ENCODE measurements around the gene LRRK1.

LRRK1 gene

DNA sequence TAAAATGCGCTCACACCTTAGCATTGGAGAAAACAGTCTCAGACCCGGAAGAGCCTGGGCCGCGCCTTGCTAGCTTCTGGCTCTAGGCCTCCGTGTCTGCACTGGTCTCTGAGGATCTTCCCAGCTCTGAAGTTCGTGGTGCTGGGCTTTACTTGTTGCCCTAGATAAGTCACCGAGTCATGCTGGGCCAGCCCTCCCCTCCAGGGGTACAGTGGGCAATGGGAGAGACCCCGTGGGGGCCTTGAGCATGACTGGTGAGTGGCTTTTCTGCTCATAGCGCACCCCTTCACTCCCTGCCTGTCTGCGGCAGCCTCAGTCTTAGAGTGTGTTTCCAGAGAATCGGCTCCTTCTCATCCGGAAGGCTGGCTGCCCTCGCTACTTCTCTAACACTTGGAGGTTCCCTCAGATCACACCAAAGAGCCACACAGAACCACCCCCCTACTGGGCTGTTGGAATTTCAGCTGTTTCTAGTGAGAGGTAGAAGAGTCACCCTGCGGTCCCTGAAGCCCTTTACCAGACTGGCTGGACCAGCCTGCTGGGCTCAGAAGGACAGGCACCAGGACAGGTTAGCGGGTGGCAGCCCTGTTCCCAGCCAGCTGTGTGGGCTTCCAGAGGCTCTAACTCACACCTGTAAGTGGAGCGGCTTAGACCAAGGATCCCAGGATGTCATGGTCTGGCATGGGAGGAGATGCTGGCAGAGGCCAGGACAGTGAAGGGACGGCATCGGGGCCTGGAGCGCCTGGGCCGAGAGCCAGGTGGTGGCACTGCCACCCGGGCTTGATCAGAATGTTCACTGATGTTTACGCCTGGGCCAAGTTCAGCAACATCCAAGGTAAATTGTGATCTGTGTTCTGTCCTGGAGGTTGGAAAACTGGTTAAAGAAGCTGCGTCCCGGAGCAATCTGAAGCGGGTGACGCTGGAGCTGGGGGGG, 21.7 kb upstream of the LRRK1 start:
- DNase-seq (ENCODE audit: low spot score in 2 of 2): no peak
- H3K27me3 ChIP-seq (ENCODE audit: low read depth): no peaks in the 10 kb centered on the region
- in situ Hi-C loops (cut with MboI; ENCODE audit: low sequenced_read_pairs): no loop called here
- H3K4me1 ChIP-seq: no peaks in the 10 kb centered on the region
- no peaks in the 10 kb centered on the region for H3K36me3 ChIP-seq (replicated peaks)
- H3K9me3 ChIP-seq: no peaks in the 10 kb centered on the region
- H3K4me3 ChIP-seq: no peak overlapping the region

DNA sequence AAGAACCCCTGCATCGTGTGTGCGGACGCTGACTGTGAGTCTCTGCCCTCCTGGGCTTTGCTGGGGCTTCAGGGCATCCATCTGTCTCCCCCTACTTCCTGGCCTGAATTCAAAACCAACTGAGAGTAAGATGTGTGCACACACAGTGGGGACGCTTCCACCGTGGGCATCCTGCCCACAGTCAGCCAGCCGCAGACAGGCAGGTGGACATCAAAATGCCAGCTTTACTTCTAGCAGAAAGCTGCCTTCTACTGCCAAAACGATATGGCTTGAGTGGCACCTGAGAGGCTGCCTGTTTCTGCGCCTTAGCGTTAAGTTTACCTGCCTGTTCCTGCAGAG, 21.0 kb upstream of the LRRK1 start:
- no peaks in the 10 kb centered on the region for H3K9me3 ChIP-seq
- DNase-seq (ENCODE audit: low spot score in 2 of 2): no peak
- H3K27me3 ChIP-seq (ENCODE audit: low read depth): no peaks in the 10 kb centered on the region
- H3K4me3 ChIP-seq: no peak overlapping the region
- no peaks in the 10 kb centered on the region for H3K36me3 ChIP-seq (replicated peaks)
- no peaks in the 10 kb centered on the region for H3K4me1 ChIP-seq
- in situ Hi-C loops (cut with MboI; ENCODE audit: low sequenced_read_pairs): no loop called here

DNA sequence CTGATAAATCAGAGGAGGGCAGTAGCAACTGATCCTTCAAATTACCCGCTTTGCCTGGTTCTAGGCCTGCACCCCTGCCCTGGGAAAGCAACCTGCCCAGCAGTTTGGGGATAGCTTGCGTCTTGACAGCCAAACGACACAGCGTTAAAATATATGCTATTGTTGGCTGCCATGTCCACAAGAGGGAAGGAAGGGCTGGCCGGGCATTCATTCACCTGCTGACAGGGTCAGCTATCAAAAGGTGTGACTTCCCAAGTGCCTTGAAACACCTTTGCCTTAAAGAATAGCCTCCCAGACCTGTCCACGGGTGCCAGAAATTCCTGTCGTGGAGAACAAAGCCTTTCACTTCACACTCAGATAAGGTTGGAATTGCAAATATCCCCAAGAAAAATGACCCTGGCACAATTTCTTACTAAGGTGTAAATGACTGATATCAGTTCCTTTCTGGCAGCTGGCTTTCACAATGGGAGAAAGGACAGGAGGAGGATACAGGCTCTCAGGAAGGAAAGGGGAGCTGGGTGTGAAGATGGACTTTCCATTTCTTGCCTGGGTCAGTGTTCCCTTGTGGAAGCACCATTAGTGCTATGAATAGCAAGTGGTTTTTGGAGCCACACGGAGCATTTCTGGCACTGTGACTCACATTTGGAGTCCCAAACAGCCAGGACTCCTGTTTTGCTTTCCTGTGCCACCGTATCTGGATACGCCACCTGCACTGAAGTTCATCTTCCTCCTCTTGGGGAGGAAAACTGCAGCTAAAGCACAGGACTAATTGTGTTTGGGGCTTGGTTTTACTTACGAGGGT, 20.3 kb upstream of the LRRK1 start:
- in situ Hi-C loops (cut with MboI; ENCODE audit: low sequenced_read_pairs): no loop called here
- no peaks in the 10 kb centered on the region for H3K27me3 ChIP-seq (ENCODE audit: low read depth)
- no peaks in the 10 kb centered on the region for H3K9me3 ChIP-seq
- no peaks in the 10 kb centered on the region for H3K4me1 ChIP-seq
- H3K4me3 ChIP-seq: no peak overlapping the region
- no peak for DNase-seq (ENCODE audit: low spot score in 2 of 2)
- H3K36me3 ChIP-seq (replicated peaks): no peaks in the 10 kb centered on the region; the same call in 1 of the 2 replicates

DNA sequence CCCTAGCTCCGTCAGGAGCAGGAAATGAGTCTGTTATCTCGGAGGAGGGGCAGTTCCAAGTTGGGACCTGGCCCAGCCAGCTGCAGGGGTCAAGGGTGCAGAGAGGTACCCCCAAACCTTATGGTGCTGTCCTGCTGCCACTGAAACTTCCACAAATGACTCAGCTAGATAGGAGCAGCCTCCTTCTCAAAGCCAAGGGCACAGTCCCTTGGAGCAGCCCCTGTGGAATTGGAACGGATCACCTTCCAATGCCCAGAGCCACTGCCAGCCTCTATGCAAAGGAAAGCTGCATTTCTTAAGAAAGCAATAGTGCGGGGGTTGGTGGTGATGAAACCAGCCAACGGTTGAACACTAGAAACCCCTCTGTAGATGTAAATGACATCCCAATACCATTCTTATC, 19.6 kb upstream of the LRRK1 start:
- DNase-seq (ENCODE audit: low spot score in 2 of 2): no peak
- Histone ChIP-seq H3K36me3 (replicated peaks) (no peaks in the 10 kb centered on the region; the same call in 1 of the 2 replicates), H3K4me1 (no peaks in the 10 kb centered on the region), H3K27me3 (ENCODE audit: low read depth) (no peaks in the 10 kb centered on the region), H3K4me3 (no peak overlapping the region), H3K9me3 (no peaks in the 10 kb centered on the region)
- in situ Hi-C loops (cut with MboI; ENCODE audit: low sequenced_read_pairs): no loop called here

DNA sequence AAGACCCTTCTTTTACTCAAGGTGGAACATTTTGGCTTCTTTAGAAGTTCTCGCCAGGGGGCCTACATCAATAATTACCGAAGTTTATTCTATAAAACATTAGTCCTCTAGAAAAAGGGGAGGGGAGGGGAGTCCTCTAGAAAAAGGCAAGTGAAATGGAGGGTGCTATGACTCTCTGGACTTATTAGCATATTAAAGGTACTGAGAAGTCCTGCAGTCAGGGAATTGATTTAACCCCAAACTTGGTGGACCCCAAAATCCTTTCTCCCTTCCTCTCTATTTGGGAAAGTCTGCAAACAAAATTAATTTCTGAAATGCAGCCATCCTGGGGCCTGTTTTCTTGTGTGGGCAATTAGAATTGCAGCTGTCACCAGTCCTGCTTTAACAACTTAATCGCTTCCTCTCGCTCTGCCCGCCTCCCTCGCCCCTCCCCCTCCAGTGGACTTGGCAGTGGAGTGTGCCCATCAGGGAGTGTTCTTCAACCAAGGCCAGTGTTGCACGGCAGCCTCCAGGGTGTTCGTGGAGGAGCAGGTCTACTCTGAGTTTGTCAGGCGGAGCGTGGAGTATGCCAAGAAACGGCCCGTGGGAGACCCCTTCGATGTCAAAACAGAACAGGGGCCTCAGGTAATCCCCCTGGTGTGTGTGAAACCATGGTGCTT, 18.9 kb upstream of the LRRK1 start:
- no peaks in the 10 kb centered on the region for H3K9me3 ChIP-seq
- no peaks in the 10 kb centered on the region for H3K4me1 ChIP-seq
- DNase-seq (ENCODE audit: low spot score in 2 of 2): no peak
- no peak overlapping the region for H3K4me3 ChIP-seq
- in situ Hi-C loops (cut with MboI; ENCODE audit: low sequenced_read_pairs): loop anchor here (25.0 kb wide), 1 partner anchor 362 kb away; the partner anchor contains the start of gene CHSY1
- H3K27me3 ChIP-seq (ENCODE audit: low read depth): no peaks in the 10 kb centered on the region
- H3K36me3 ChIP-seq (replicated peaks): no peaks in the 10 kb centered on the region; the same call in 1 of the 2 replicates

DNA sequence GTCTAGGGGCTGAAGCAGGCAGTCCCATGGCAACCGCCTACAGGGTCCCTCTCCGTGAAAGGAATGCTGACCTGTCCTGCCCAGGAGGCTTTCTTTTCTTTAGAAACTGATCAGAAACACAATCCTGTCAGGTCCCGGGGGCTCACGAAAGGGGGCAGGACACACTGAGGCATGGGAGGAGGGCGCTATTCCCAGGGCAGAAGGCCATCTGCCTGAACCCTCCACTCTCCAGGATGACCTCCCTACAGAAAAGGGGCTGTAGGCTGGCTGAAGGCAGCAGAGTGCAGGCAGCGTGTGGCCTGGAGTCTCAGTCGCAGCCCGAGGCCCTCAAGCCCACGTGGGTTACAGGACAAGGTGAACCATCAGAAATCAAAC, 18.4 kb upstream of the LRRK1 start:
- DNase-seq (ENCODE audit: low spot score in 2 of 2): no peak
- no peak overlapping the region for H3K4me3 ChIP-seq
- H3K9me3 ChIP-seq: no peaks in the 10 kb centered on the region
- H3K36me3 ChIP-seq (replicated peaks): no peaks in the 10 kb centered on the region; the same call in 1 of the 2 replicates
- in situ Hi-C loops (cut with MboI; ENCODE audit: low sequenced_read_pairs): loop anchor here (25.0 kb wide), 1 partner anchor 362 kb away; the partner anchor contains the start of gene CHSY1
- no peaks in the 10 kb centered on the region for H3K4me1 ChIP-seq
- no peaks in the 10 kb centered on the region for H3K27me3 ChIP-seq (ENCODE audit: low read depth)

DNA sequence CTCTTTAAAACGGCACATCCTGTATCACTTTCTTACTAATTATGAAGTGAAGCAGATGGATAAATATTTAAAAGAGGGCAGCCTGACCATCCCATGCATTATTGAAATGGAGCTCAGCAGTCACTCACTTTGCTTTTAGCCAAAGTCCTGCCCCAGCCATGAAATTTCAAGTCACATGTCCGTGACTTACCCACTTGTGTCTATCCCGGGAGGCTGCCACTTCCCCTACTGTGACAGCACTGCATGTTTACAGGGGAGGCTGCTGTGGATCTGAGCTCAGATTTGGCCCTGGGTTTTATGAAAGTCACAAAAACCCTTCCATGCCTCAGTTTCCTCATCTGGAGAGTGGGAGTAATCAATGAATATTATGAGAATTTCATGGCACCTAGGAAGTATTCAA, 17.9 kb upstream of the LRRK1 start:
- no peaks in the 10 kb centered on the region for H3K9me3 ChIP-seq
- H3K36me3 ChIP-seq (replicated peaks): no peaks in the 10 kb centered on the region; the same call in 1 of the 2 replicates
- no peak for DNase-seq (ENCODE audit: low spot score in 2 of 2)
- in situ Hi-C loops (cut with MboI; ENCODE audit: low sequenced_read_pairs): loop anchor here (25.0 kb wide), 1 partner anchor 361 kb away; the partner anchor contains the start of gene CHSY1
- H3K27me3 ChIP-seq (ENCODE audit: low read depth): no peaks in the 10 kb centered on the region
- H3K4me3 ChIP-seq: no peak overlapping the region
- H3K4me1 ChIP-seq: no peaks in the 10 kb centered on the region

DNA sequence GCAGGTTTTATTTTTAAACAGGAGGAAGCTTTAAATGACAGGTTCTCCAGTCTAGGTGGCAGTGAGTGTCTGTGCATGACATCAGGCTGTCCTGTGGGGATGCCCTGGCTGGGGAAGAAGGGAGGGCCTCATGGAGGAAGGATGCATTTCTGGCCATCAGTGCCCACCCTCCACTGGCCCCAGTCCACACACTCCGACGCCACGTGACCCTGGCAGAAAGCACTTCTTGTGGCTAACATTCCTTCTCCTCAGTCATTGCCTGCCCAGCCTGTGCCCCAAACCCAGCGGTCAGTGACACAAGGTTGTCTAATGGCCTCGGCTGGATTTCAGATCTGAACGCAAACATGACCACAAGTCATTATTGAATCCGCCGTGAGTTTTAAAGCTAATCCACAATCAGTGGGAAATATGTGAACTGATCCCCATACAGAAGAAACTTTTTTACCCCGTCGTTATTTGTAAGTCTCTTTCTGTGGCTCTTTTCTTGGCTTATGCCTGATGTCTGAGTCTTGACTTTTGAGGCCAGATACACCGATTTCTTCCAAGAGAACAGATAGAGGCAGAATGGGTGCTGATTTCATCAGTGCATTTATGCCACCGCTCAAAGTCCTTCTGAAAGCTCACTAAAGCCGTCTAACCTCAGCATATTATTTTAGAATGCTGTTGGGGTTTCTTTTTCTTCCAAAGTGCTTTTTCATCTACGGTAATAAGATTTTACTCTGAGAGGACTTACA, 17.3 kb upstream of the LRRK1 start:
- Histone ChIP-seq H3K27me3 (ENCODE audit: low read depth) (no peaks in the 10 kb centered on the region), H3K4me1 (no peaks in the 10 kb centered on the region), H3K36me3 (replicated peaks) (no peaks in the 10 kb centered on the region; the same call in 1 of the 2 replicates), H3K4me3 (no peak overlapping the region), H3K9me3 (no peaks in the 10 kb centered on the region)
- in situ Hi-C loops (cut with MboI; ENCODE audit: low sequenced_read_pairs): loop anchor here (25.0 kb wide), 1 partner anchor 360 kb away; the partner anchor contains the start of gene CHSY1
- DNase-seq (ENCODE audit: low spot score in 2 of 2): no peak

DNA sequence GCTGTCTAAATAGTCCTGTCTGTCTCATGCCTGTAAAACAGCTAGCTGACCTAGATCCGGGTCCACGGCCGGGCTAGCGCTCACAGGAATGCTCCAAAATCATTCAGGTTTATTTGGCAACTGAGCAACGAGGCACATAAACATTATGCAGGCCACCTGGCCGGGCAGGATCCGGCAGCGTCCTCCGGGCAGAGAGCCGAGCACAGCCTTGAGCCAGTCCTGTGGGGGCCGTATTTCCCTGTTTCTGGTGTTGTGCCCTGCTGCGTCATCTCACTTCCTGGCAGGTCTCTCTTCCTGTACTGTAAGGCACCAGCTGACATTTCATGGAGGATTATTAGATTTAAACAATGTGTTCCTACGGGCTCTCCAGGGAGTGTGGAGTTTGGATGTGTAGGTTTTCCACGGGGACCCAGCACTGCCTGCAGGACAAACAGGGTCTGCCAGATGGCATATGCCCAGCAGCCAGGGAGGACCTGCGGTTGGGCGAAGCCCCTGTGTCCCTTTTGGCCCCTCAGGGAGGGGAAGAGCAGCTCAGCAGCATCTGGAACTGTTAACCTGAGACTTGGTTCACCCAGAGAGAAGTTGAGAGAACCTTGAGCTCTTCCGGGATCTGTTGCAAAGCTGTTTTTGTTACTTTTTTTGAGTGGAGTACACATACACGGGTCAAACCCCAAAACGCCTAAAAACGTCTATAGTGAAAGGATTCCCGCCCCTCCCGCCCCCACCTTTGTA, 16.6 kb upstream of the LRRK1 start:
- in situ Hi-C loops (cut with MboI; ENCODE audit: low sequenced_read_pairs): loop anchor here (25.0 kb wide), 1 partner anchor 360 kb away; the partner anchor contains the start of gene CHSY1
- Histone ChIP-seq H3K4me3 (no peak overlapping the region), H3K27me3 (ENCODE audit: low read depth) (no peaks in the 10 kb centered on the region), H3K9me3 (no peaks in the 10 kb centered on the region), H3K4me1 (no peaks in the 10 kb centered on the region), H3K36me3 (replicated peaks) (no peaks in the 10 kb centered on the region; the same call in 1 of the 2 replicates)
- DNase-seq (ENCODE audit: low spot score in 2 of 2): no peak

DNA sequence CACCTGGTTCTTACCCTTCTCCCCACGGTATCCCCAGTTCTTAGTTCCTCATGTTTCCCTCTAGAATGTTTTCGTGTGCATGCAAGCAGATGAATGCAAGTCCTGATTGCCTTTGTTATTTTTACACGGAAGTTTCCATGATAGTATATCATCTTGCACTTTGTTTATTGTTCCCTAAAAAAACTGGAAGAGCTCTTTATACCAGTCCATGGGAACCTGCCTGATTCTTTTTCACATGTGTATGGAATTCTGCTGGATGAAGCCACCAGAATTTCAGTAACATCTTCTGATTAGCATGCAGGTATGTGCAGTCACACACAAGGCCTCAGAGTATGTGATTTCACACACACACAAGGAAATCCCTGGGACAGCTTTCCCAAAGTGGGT, 16.0 kb upstream of the LRRK1 start:
- Histone ChIP-seq H3K36me3 (replicated peaks) (no peaks in the 10 kb centered on the region; the same call in 1 of the 2 replicates), H3K9me3 (no peaks in the 10 kb centered on the region), H3K4me1 (no peaks in the 10 kb centered on the region), H3K27me3 (ENCODE audit: low read depth) (no peaks in the 10 kb centered on the region), H3K4me3 (no peak overlapping the region)
- DNase-seq (ENCODE audit: low spot score in 2 of 2): no peak
- in situ Hi-C loops (cut with MboI; ENCODE audit: low sequenced_read_pairs): loop anchor here (25.0 kb wide), 1 partner anchor 359 kb away; the partner anchor contains the start of gene CHSY1

DNA sequence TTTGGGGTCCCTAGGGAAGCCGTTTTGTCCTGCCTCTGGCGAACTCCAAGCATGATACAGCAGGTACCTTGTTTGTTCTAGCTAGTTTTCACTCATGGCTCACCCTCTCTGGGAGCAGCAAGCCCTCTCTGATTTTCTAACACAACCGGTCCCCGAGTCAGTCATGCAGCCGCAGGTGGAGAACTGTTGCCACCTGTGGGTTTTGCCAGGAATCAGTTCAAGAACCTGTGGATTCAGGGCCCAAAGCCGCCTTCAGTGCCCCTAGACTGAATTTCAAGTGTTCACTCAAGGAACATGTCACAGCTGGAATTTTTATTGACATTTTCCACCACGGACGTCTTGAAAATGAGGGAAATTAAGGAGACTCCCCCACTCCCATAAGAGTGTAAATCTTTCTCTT, 13.3 kb upstream of the LRRK1 start:
- H3K9me3 ChIP-seq: no peaks in the 10 kb centered on the region
- no peaks in the 10 kb centered on the region; the same call in 1 of the 2 replicates for H3K36me3 ChIP-seq (replicated peaks)
- H3K27me3 ChIP-seq (ENCODE audit: low read depth): no peaks in the 10 kb centered on the region
- no peak overlapping the region for H3K4me3 ChIP-seq
- H3K4me1 ChIP-seq: no peaks in the 10 kb centered on the region
- no peak for DNase-seq (ENCODE audit: low spot score in 2 of 2)
- in situ Hi-C loops (cut with MboI; ENCODE audit: low sequenced_read_pairs): loop anchor here (25.0 kb wide), 1 partner anchor 356 kb away; the partner anchor contains the start of gene CHSY1

DNA sequence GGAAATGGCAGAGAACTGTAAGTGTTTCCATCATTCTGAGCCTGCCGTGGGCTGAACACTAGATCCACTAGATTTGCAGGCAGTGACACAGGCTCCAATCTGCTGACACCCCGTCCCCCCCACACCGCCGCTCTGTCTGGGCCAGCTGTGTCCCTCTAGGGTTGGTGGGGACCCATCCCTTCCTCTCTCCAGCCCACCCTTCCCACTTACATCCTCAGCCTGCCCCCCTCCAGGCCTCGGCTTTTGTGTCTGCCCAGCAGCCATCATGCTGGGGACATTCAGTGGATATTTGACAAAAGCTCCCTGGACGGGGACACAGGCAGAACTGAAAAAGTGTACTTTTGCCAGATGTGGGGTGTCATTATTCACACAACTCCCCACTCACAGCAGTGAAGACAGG, 10.7 kb upstream of the LRRK1 start:
- no peak for DNase-seq (ENCODE audit: low spot score in 2 of 2)
- in situ Hi-C loops (cut with MboI; ENCODE audit: low sequenced_read_pairs): loop anchor here (25.0 kb wide), 1 partner anchor 354 kb away; the partner anchor contains the start of gene CHSY1
- no peaks in the 10 kb centered on the region for H3K4me1 ChIP-seq
- no peak overlapping the region for H3K4me3 ChIP-seq
- no peaks in the 10 kb centered on the region for H3K9me3 ChIP-seq
- no peaks in the 10 kb centered on the region; the same call in 1 of the 2 replicates for H3K36me3 ChIP-seq (replicated peaks)
- H3K27me3 ChIP-seq (ENCODE audit: low read depth): no peaks in the 10 kb centered on the region

All from HAP-1 (cell line).